ENCODE data around the gene LPO. TPM values are rescaled to one million over a fixed set of nuclear protein-coding genes. Genes with fewer than 3 reads are reported as not detected.

The LPO gene
- total and polyA plus RNA-seq, 2 donors (not counting 3 experiments of a cell fraction or from before 2014, with no cell fraction given): not detected

DNA sequence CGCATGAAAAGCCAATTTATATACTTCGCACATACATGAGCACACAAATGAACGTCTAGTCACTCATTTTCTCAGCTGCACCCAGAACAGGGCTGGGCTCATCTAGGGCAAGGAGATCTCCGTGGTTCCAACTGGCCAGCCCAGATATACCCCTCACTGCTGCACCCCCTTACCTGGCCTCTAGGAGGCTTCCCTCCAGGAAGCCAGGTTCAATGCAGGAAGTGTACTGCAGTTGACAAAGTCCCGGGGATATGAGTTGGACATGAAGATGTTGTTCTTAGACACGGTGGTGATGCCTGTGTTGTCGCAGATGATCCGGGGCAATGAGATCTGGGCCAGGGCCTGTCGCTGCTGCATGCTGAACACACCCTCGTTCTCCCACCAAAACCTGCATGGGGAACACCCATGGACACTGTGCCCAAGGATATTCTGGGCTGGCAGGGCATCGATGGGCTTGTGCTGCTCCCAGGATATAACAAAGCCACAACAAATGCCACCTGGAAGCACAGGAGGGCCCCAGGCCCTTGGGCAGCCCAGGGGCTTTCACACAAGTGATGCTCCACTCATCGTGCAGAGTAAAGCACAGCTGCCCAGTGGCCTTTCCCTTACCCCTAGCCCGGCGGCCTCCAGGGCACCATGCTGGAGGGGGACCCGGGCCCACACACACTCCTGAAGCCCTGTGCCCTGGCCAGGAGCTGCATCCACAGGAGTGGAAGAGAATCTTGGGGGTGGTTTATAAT is 32.3 kb downstream of the LPO start:
- BruUV-seq (replicated peaks): no TSS peak
- H3K27ac ChIP-seq (ENCODE audit: insufficient read depth, low read depth, low read length): no peak overlapping the region
- no peaks in the 10 kb centered on the region for H4K20me1 ChIP-seq (replicated peaks; ENCODE audit: control insufficient read depth, extremely low read depth, insufficient read depth, low read length)
- no peak overlapping the region for H3K4me3 ChIP-seq (replicated peaks in 1 of 3; ENCODE audit: insufficient read depth in 1 of 3, low read depth in 1 of 3, low read length in 3 of 3)
- dilution Hi-C loops (cut with MboI; ENCODE audit: extremely low pct_ligation_motif_present, low sequenced_read_pairs) (no loop called here), intact Hi-C loops (cut with micrococcal nuclease) (no loop called here)
- ChIA-PET CTCF (no interaction called here), POLR2A (no interaction called here)
- FAIRE-seq: no peak
- no peak overlapping the region for H3K4me2 ChIP-seq (ENCODE audit: insufficient read depth, low read length)
- no peaks in the 10 kb centered on the region for H3K27me3 ChIP-seq (ENCODE audit: control insufficient read depth in 2 of 2, insufficient read depth in 2 of 2, low read length in 2 of 2)
- no peaks in the 10 kb centered on the region for H3K4me1 ChIP-seq (ENCODE audit: control insufficient read depth, extremely low read depth, insufficient read depth, low read length)
- no peak for DNase-seq (ENCODE audit: low read depth, low spot score)
- no peaks in the 10 kb centered on the region for H3K36me3 ChIP-seq (ENCODE audit: control insufficient read depth in 2 of 2, extremely low read depth in 1 of 2, insufficient read depth in 2 of 2, low read length in 2 of 2)
- H2AFZ ChIP-seq (ENCODE audit: low read depth, low read length): no peak overlapping the region
- no peaks in the 10 kb centered on the region for H3K9me3 ChIP-seq (replicated peaks; ENCODE audit: control insufficient read depth, insufficient read depth, low read length)
- H3K9ac ChIP-seq (replicated peaks; ENCODE audit: extremely low read depth, insufficient read depth, low read length): no peak overlapping the region
- H3K79me2 ChIP-seq (ENCODE audit: control insufficient read depth, insufficient read depth, low read length): no peaks in the 10 kb centered on the region
- no peaks in the 10 kb centered on the region for H3K9me1 ChIP-seq (replicated peaks; ENCODE audit: control insufficient read depth, extremely low read depth, insufficient read depth, low read length)
- TF ChIP-seq GATA2 (IDR thresholded peaks at IDR 0.05; ENCODE audit: insufficient read depth, insufficient read length, low read depth, low read length): no peak
- no peak for TF ChIP-seq POLR2A (IDR thresholded peaks at IDR 0.05; ENCODE audit: low read depth, low read length)
- TF ChIP-seq POLR2AphosphoS5 (IDR thresholded peaks at IDR 0.05; ENCODE audit: insufficient read depth, low read depth, low read length): no peak
- TF ChIP-seq MYC (IDR thresholded peaks at IDR 0.05; ENCODE audit: low read depth, low read length): no peak
- no peak for TF ChIP-seq EZH2 (IDR thresholded peaks at IDR 0.05; ENCODE audit: borderline replicate concordance, low read depth, low read length, severe bottlenecking)
- no peak for TF ChIP-seq JUN (IDR thresholded peaks at IDR 0.05; ENCODE audit: borderline replicate concordance, insufficient read depth, insufficient read length, low read depth)

DNA sequence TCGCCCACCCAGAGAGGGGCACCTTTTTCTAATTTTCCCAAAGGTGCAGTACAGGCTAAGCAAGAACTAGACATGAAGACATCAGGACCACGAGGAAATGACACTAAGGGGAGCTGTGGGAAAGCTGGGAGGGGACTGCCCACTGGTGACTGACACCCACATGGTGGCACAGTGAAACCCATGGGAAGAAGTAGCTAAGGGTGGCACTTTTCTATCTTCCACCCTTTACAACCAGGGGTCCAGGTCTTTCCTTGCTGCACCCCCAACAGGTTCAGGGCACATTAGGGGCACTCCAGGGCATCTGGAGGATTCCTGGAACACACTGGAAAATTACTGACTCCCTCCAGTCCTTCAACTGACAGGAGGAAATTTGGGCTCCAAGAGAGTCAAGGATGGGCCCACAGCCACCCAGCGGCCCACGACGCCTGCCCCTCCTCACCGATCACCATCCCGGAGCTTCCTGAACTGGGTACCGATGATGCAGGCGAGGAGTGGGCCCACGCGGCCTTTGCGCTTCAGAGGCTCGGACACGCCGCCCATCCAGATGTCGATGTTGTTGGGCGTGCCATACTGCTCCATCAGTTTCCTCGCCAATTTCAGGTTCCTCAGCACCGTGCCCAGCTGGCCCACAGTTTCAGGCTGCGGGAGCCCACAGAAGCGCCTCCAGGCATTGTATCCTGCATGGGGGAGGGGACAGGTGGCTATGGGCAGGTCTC is 33.0 kb downstream of the LPO start:
- TF ChIP-seq GATA2 (IDR thresholded peaks at IDR 0.05; ENCODE audit: insufficient read depth, insufficient read length, low read depth, low read length) (no peak), POLR2AphosphoS5 (IDR thresholded peaks at IDR 0.05; ENCODE audit: insufficient read depth, low read depth, low read length) (no peak), FOS (IDR thresholded peaks at IDR 0.05; ENCODE audit: borderline replicate concordance, insufficient read depth, low read length) (no peak), EZH2 (IDR thresholded peaks at IDR 0.05; ENCODE audit: borderline replicate concordance, low read depth, low read length, severe bottlenecking) (no peak), POLR2A (IDR thresholded peaks at IDR 0.05; ENCODE audit: low read depth, low read length) (no peak), JUN (IDR thresholded peaks at IDR 0.05; ENCODE audit: borderline replicate concordance, insufficient read depth, insufficient read length, low read depth) (no peak), MYC (IDR thresholded peaks at IDR 0.05; ENCODE audit: low read depth, low read length) (no peak)
- TF ChIP-seq, protein P1, sequence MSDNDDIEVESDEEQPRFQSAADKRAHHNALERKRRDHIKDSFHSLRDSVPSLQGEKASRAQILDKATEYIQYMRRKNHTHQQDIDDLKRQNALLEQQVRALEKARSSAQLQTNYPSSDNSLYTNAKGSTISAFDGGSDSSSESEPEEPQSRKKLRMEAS (IDR thresholded peaks at IDR 0.05; ENCODE audit: insufficient read depth, insufficient read length): no peak
- TF ChIP-seq, protein P2, sequence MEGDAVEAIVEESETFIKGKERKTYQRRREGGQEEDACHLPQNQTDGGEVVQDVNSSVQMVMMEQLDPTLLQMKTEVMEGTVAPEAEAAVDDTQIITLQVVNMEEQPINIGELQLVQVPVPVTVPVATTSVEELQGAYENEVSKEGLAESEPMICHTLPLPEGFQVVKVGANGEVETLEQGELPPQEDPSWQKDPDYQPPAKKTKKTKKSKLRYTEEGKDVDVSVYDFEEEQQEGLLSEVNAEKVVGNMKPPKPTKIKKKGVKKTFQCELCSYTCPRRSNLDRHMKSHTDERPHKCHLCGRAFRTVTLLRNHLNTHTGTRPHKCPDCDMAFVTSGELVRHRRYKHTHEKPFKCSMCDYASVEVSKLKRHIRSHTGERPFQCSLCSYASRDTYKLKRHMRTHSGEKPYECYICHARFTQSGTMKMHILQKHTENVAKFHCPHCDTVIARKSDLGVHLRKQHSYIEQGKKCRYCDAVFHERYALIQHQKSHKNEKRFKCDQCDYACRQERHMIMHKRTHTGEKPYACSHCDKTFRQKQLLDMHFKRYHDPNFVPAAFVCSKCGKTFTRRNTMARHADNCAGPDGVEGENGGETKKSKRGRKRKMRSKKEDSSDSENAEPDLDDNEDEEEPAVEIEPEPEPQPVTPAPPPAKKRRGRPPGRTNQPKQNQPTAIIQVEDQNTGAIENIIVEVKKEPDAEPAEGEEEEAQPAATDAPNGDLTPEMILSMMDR (IDR thresholded peaks at IDR 0.05; ENCODE audit: extremely low read depth in 1 of 2, insufficient read depth in 1 of 2, low read depth in 1 of 2, low read length in 2 of 2): no peak
- dilution Hi-C loops (cut with MboI; ENCODE audit: extremely low pct_ligation_motif_present, low sequenced_read_pairs) (no loop called here), intact Hi-C loops (cut with micrococcal nuclease) (no loop called here)
- Histone ChIP-seq H3K27me3 (ENCODE audit: control insufficient read depth in 2 of 2, insufficient read depth in 2 of 2, low read length in 2 of 2) (no peaks in the 10 kb centered on the region), H3K4me2 (ENCODE audit: insufficient read depth, low read length) (no peak overlapping the region), H3K79me2 (ENCODE audit: control insufficient read depth, insufficient read depth, low read length) (no peaks in the 10 kb centered on the region), H3K4me1 (ENCODE audit: control insufficient read depth, extremely low read depth, insufficient read depth, low read length) (no peaks in the 10 kb centered on the region), H3K4me3 (replicated peaks in 1 of 3; ENCODE audit: insufficient read depth in 1 of 3, low read depth in 1 of 3, low read length in 3 of 3) (no peak overlapping the region), H3K36me3 (ENCODE audit: control insufficient read depth in 2 of 2, extremely low read depth in 1 of 2, insufficient read depth in 2 of 2, low read length in 2 of 2) (no peaks in the 10 kb centered on the region), H4K20me1 (replicated peaks; ENCODE audit: control insufficient read depth, extremely low read depth, insufficient read depth, low read length) (no peaks in the 10 kb centered on the region), H3K9me1 (replicated peaks; ENCODE audit: control insufficient read depth, extremely low read depth, insufficient read depth, low read length) (no peaks in the 10 kb centered on the region), H3K27ac (ENCODE audit: insufficient read depth, low read depth, low read length) (no peak overlapping the region), H3K9me3 (replicated peaks; ENCODE audit: control insufficient read depth, insufficient read depth, low read length) (no peaks in the 10 kb centered on the region), H3K9ac (replicated peaks; ENCODE audit: extremely low read depth, insufficient read depth, low read length) (no peak overlapping the region), H2AFZ (ENCODE audit: low read depth, low read length) (no peak overlapping the region)
- POLR2A ChIA-PET: no interaction called here
- CTCF ChIA-PET: no interaction called here
- BruUV-seq (replicated peaks): no TSS peak
- FAIRE-seq: no peak
- DNase-seq (ENCODE audit: low read depth, low spot score): no peak

Measured in endothelial cell of umbilical vein (primary cell).